Ovary (tissue), 9 donors: Measurements from ENCODE around the gene TMEM247. TPM values are rescaled to one million over a fixed set of nuclear protein-coding genes. Genes with fewer than 3 reads are reported as not detected.

Experiments used
- DNase-seq, 5 donors: peaks; one replicate each; pipeline ENCODE4 v3.0.0-alpha.2; 2019 to 2020
- H3K27ac ChIP-seq, 2 donors: fragments of 200-600 bp; one replicate each; pipeline versions ENCODE4 v1.5.1 to v1.8.0; 2019 to 2022
- H3K27me3 ChIP-seq: fragments of 200-600 bp; one replicate; pipeline ENCODE4 v1.8.0; 2022
- H3K36me3 ChIP-seq: fragments of 200-600 bp; sonication (generic); one replicate; pipeline ENCODE4 v1.5.1; 2019
- H3K4me1 ChIP-seq: one replicate; pipeline ENCODE4 v1.8.1; 2013; ENCODE audit warnings: mild to moderate bottlenecking, moderate library complexity; ENCODE audit not compliant: insufficient read depth
- H3K4me3 ChIP-seq: fragments of 200-600 bp; sonication (generic); one replicate; pipeline ENCODE4 v1.5.1; 2017
- H3K9me3 ChIP-seq, 2 donors: fragments of 200-600 bp in 1 of 2; sonication (generic) in 1 of 2; one replicate each; pipeline versions ENCODE4 v1.5.1 to v1.8.1; 2013 to 2019; ENCODE audit warnings: mild to moderate bottlenecking in 1 of 2, moderate library complexity in 1 of 2
- CTCF ChIP-seq, 3 donors: fragments of 450-650 bp in 2 of 3; fragments of 200-600 bp in 1 of 3; IDR thresholded peaks; one replicate each; pipeline versions ENCODE4 v1.5.1 to v1.8.0; 2016 to 2022; ENCODE audit warnings: antibody characterized with exemption in 3 of 3, mild to moderate bottlenecking in 1 of 3
- EP300 ChIP-seq: sonication (generic); formaldehyde crosslinking; IDR thresholded peaks from one replicate; pipeline ENCODE4 v1.6.1; 2017; ENCODE audit warnings: antibody characterized with exemption
- POLR2A ChIP-seq: fragments of 450-650 bp; IDR thresholded peaks from one replicate; pipeline ENCODE4 v1.6.1; 2017; ENCODE audit warnings: antibody characterized with exemption, mild to moderate bottlenecking, moderate library complexity
- WGBS, 3 donors: extraction: QIAGEN DNeasy Blood & Tissue Kit in 1 of 3; methylation state at CpG; one replicate each; pipeline versions ENCODE4 v1.1.5 to v1.1.7; 2013 to 2017; 5-methylcytosine and 5-hydroxymethylcytosine counted together
- intact Hi-C, 4 donors: fragments of 100-400 bp; cut with DNase I; formaldehyde crosslinking; loops; one replicate each; pipeline versions ENCODE4 v1.11.0 to v1.15.1; 2022 to 2023
- polyA plus RNA-seq, 2 donors: library from polyadenylated mRNA; stranded (reverse); fragments of 200-250 nt in 1 of 2; fragments of 350-450 nt in 1 of 2; fragmentation: Illumina TruSeq in 1 of 2; extraction: RNeasy Lipid Tissue Mini Kit (QIAGEN cat#74804) in 1 of 2; gene quantifications; one replicate each; pipeline ENCODE4 v1.2.3, GENCODE V29; 2013 to 2014
- total RNA-seq, 7 donors: library from RNA; depleted of rRNA in 2 of 7; stranded (reverse); fragments of >200 nt in 2 of 7; fragmentation: NEBNext Ultra II Directional in 3 of 7; extraction: Animal tissue kit (Norgen Biotek cat#: 25700) in 3 of 7; gene quantifications; one replicate each; pipeline versions ENCODE4 v1.1.0 to v1.2.4, GENCODE V29; 2016 to 2023
- donor health status: DM: no; HTN: no; CAD: no; lungs with moderate emphysema.
- donor health status: DM: no; HTN: no; CAD: no.
- donor health status: Bipolar disorder and iron deficiency.
- donor health status: DM: yes; HTN: yes; CAD: no.
- donor health status: DM: no; HTN: no; CAD: no.
- donor health status: DM: yes; HTN: yes; CAD: no.

TMEM247 gene
- total and polyA plus RNA-seq, 9 donors = not detected

- no peaks in the 10 kb centered on the region for H3K4me1 ChIP-seq
- no peak for TF ChIP-seq POLR2A
Measured at GRCh38 chr2:46480562-46480961, 1.2 kb downstream of the TMEM247 start.

GRCh38 chr2:46481198-46482193 is 2.1 kb downstream of the TMEM247 start:
- WGBS, 3 donors = 70 to 72% (median 70%) methylated on average over 6 of the region's 6 CpGs
- no peaks in the 10 kb centered on the region for H3K27me3 ChIP-seq
- DNase-seq = no peak
- no peaks in the 10 kb centered on the region for H3K36me3 ChIP-seq
- no peaks in the 10 kb centered on the region for H3K4me1 ChIP-seq
- no peaks in the 10 kb centered on the region for H3K9me3 ChIP-seq
- no peak overlapping the region for H3K4me3 ChIP-seq
- intact Hi-C loops = loop anchor here in 1 of 4 donors (10.0 kb wide), 1 partner anchor 53 kb away; no protein-coding TSS in a partner anchor
- TF ChIP-seq EP300 = no peak
- H3K27ac ChIP-seq = no peak overlapping the region

More at GRCh38 chr2:46480562-46480961, 1.2 kb downstream of the TMEM247 start:
- H3K27me3 ChIP-seq = no peaks in the 10 kb centered on the region
- H3K36me3 ChIP-seq = no peaks in the 10 kb centered on the region
- no peak for DNase-seq
- 89 to 91% (median 89%) methylated on average over 23 to 24 of the region's 24 CpGs for WGBS, 3 donors
- intact Hi-C loops = loop anchor here in 1 of 4 donors (10.0 kb wide), 1 partner anchor 54 kb away; no protein-coding TSS in a partner anchor
- H3K9me3 ChIP-seq = no peaks in the 10 kb centered on the region
- no peak overlapping the region for H3K4me3 ChIP-seq
- H3K27ac ChIP-seq = no peak overlapping the region

GRCh38 chr2:46482490-46482889 is 3.1 kb downstream of the TMEM247 start:
- DNase-seq = no peak
- intact Hi-C loops = loop anchor here in 1 of 4 donors (10.0 kb wide), 1 partner anchor 52 kb away; no protein-coding TSS in a partner anchor
- Histone ChIP-seq H3K9me3 (no peaks in the 10 kb centered on the region), H3K36me3 (no peaks in the 10 kb centered on the region), H3K4me1 (peaks cover under 1% of the 10 kb centered on the region), H3K27me3 (no peaks in the 10 kb centered on the region), H3K4me3 (no peak overlapping the region), H3K27ac (no peak overlapping the region)
- WGBS, 3 donors = 81 to 87% (median 87%) methylated on average over 4 of the region's 4 CpGs
- no peak for TF ChIP-seq POLR2A
- no peak for TF ChIP-seq EP300
- TF ChIP-seq CTCF (IDR thresholded peaks at IDR 0.05) = no peak

- WGBS, 3 donors = 93 to 100% (median 96%) methylated on average over 5 of the region's 5 CpGs
- no peaks in the 10 kb centered on the region for H3K9me3 ChIP-seq
- no peaks in the 10 kb centered on the region for H3K36me3 ChIP-seq
- TF ChIP-seq EP300 (no peak), POLR2A (no peak), CTCF (IDR thresholded peaks at IDR 0.05) (no peak)
- H3K4me3 ChIP-seq = no peak overlapping the region
- H3K27ac ChIP-seq = no peak overlapping the region
- no peaks in the 10 kb centered on the region for H3K27me3 ChIP-seq
- intact Hi-C loops = loop anchor here in 1 of 4 donors (10.0 kb wide), 1 partner anchor 50 kb away; no protein-coding TSS in a partner anchor
- DNase-seq = no peak
- H3K4me1 ChIP-seq = peaks cover 4% of the 10 kb centered on the region
Measured at GRCh38 chr2:46485002-46485401, 5.6 kb downstream of the TMEM247 start.

- peaks cover 8% of the 10 kb centered on the region for H3K4me1 ChIP-seq
- WGBS, 3 donors = 82 to 89% (median 84%) methylated on average over 3 of the region's 3 CpGs
- no peak overlapping the region for H3K27ac ChIP-seq
- H3K36me3 ChIP-seq = no peaks in the 10 kb centered on the region
- TF ChIP-seq POLR2A (no peak), CTCF (IDR thresholded peaks at IDR 0.05) (no peak), EP300 (no peak)
- no peaks in the 10 kb centered on the region for H3K27me3 ChIP-seq
- no peaks in the 10 kb centered on the region for H3K9me3 ChIP-seq
- intact Hi-C loops = loop anchor here in 1 of 4 donors (10.0 kb wide), 1 partner anchor 48 kb away; no protein-coding TSS in a partner anchor
- no peak for DNase-seq
- no peak overlapping the region for H3K4me3 ChIP-seq
Measured at GRCh38 chr2:46486436-46486835, 7.1 kb downstream of the TMEM247 start.
